HUES6 (cell line): Measurements from ENCODE around the gene RFX1.
A peak's percentile ranks its signal among the peaks of the same experiment; 100 is the strongest.

Experiments
- H3K27ac ChIP-seq: 2 replicates; pipeline ENCODE4 v1.7.0; 2013; ENCODE audit warnings: low read depth, mild to moderate bottlenecking, low read length, inconsistent platforms
- H3K27me3 ChIP-seq: 2 replicates; pipeline ENCODE4 v1.6.1; 2013; ENCODE audit warnings: low read length; ENCODE audit not compliant: control insufficient read depth, insufficient read depth
- H3K36me3 ChIP-seq: 2 replicates; pipeline ENCODE4 v1.6.1; 2013; ENCODE audit warnings: low read length; ENCODE audit not compliant: control insufficient read depth, insufficient read depth
- H3K4me1 ChIP-seq: 2 replicates; pipeline ENCODE4 v1.6.1; 2013; ENCODE audit warnings: low read length; ENCODE audit not compliant: control insufficient read depth, insufficient read depth
- H3K4me3 ChIP-seq: 2 replicates; pipeline ENCODE4 v1.5.1; 2013; ENCODE audit warnings: low read depth, low read length
- H3K9ac ChIP-seq: one replicate; pipeline ENCODE4 v1.6.1; 2013; ENCODE audit warnings: mild to moderate bottlenecking, low read length
- H3K9me3 ChIP-seq: 2 replicates; pipeline ENCODE4 v1.6.1; 2013; ENCODE audit warnings: low read depth, low read length; ENCODE audit not compliant: control insufficient read depth, insufficient read depth

Gene RFX1

DNA sequence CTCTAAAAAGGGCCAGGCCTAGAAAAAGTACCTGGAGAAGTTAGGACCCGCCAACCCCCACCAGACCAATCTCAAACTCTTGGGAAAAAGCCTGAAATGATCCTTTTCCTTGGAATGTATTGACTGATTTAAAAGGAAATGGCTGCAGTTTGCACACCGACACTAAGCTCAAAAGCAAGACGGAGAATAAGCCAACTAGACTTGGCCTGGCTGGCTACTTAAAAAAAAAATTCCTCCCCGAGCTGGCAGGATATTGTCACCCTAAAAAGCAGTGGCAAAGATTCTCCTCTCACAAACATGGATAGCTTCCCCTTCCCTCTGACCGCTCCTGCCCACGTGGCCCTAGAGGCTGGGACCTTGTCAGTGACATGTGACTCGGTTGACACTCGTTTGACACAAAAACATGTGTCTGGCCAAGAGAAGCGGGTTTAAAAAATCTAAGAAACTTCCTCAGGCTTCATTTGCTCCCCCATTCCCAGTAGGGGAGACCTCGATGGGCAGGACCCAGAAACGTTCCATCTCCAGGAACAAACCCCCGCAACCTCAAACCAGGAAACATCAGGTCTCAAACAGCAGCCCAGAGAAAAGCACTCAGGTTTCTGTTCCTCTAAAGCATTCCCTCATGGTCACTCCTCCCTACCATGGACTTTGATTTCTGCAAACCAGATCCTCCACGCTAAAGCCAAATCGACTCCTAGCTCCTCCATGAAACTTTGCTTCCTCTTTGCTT lies 1.3 kb downstream of the RFX1 start:
- Histone ChIP-seq H3K27me3 (no peaks in the 10 kb centered on the region), H3K36me3 (no peaks in the 10 kb centered on the region), H3K4me3 (0 out of 2 replicates have a peak overlapping the region, but pooled peaks have one; percentile 44), H3K27ac (no peak overlapping the region), H3K9ac (no peak overlapping the region), H3K9me3 (no peaks in the 10 kb centered on the region), H3K4me1 (0 out of 2 replicates have a peak, but pooled peaks cover 4% of the 10 kb centered on the region)

DNA sequence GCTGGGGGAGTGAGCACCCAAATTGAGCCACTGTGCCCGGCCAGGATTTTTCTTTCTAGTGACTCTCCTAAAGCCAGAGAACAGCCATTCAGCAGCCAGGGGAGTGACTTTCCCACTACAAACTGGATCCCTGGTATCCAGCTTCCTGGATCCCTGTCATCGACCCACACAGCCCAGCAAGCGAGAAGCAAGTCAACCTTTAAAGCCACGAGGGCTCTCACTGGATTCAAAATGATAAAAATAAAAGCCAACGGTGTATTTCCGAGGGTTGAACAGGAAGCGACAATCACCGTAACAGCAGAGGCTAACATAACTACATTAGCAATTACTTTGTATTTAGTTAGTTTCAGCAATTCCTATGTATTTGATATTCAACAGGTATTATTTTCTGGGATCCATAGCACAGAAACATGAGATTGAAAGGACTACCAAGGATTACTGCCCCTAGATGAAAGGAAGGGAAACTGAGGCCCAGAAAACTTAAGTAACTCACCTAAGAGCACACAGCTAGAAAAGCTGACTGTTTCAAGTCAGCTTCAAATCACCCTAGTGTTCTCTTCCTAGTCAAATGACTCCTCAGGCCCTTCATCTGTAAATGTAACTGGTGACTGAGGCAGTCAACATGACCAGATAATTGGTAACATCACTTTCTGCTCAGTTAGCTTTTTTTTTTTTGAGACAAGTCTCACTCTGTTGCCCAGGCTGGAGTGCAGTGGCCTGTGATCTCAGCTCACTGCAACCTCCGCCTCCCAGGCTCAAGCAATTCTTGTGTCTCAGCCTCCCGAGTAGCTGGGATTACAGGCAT lies 2.7 kb downstream of the RFX1 start:
- no peak overlapping the region for H3K27ac ChIP-seq
- no peaks in the 10 kb centered on the region for H3K27me3 ChIP-seq
- H3K4me1 ChIP-seq = 0 out of 2 replicates have a peak, but pooled peaks cover 4% of the 10 kb centered on the region
- no peaks in the 10 kb centered on the region; the same call in 1 of the 2 replicates for H3K36me3 ChIP-seq
- H3K4me3 ChIP-seq = no peak overlapping the region
- peaks cover 9% of the 10 kb centered on the region for H3K9me3 ChIP-seq
- H3K9ac ChIP-seq = no peak overlapping the region

DNA sequence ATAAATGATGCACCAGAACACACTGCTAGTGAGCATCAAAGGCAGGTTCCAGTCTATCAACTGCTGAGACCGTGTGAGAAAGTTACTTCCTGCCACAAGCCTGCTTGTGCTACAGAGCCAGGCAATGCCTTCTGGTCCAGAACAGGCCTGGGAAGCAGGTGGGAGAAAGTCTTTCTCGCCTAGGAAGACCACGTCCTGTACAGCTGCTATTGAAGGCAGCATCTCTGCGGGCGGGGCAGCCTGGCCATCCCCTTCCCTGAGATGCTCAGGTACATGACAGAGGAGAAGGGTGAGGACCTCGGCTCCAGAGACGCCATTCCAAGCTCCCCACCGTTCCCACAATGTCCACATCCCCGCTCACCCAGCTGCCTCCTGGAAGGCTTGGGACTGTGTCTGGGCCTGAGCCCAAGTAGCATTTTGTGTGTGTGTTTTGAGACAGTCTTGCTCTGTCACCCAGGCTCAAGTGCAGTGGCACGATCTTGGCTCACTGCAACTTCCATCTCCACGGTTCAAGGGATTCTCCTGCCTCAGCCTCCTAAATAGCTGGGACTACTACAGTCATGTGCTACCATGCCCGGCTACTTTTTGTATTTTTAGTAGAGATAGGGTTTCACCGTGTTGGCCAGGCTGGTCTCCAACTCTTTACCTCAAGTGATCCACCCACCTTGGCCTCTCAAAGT lies 3.4 kb downstream of the RFX1 start:
- H3K27me3 ChIP-seq = no peaks in the 10 kb centered on the region
- H3K4me1 ChIP-seq = 0 out of 2 replicates have a peak, but pooled peaks cover 4% of the 10 kb centered on the region
- H3K9ac ChIP-seq = no peak overlapping the region
- no peak overlapping the region for H3K27ac ChIP-seq
- H3K4me3 ChIP-seq = no peak overlapping the region
- peaks cover 12% of the 10 kb centered on the region for H3K9me3 ChIP-seq
- H3K36me3 ChIP-seq = no peaks in the 10 kb centered on the region; the same call in 1 of the 2 replicates

DNA sequence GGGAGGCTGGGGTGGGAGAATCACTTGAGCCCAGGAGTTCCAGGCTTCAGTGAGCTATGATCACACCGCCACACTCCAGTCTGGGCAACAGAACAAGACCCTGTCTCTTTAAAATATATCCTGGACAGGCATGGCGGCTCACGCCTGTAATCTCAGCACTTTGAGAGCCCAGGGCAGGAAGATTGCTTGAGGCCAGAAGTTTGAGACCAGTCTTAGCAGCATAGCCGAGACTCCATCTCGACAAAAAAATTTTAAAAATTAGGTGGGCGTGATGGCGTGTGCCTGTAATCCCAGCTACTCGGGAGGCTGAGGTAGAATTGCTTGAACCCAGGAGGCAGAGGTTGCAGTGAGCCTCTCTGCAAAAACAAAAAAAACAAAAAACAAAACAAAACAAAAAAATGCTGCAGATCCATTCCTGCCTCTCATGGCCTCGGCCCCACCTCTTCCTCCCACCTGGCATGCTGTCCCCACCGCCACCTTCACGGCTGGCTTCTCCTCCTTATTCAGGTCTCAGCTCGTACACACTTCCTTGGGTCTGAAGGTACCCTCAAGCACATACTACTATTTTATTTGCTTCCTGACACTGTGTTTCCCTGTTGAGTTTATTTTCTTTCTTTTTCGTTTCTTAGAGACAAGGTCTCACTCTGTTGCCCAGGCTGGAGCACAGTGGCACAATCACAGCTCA lies 5.3 kb downstream of the RFX1 start:
- 0 out of 2 replicates have a peak, but pooled peaks cover 4% of the 10 kb centered on the region for H3K4me1 ChIP-seq

DNA sequence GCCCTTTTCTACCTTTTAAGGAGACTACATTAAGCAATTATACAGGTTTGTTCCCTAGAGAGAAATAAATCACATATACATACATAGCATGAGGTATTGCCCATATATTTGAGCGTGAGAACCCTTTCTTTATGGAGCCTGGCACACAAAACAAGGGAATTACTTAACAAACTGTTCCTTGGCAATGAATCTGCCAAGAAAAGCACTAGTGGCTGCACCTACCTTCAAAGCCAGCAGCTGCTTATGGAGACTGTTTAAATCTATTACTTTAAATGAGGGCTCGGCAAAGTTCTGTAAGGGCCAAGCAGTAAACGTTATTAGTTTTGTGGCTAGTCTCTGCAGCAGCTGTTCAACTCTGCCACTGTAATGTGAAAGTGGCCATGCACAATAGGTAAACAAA lies 7.0 kb downstream of the RFX1 start:
- Histone ChIP-seq H3K36me3 (no peaks in the 10 kb centered on the region; the same call in 1 of the 2 replicates), H3K27ac (no peak overlapping the region), H3K4me3 (no peak overlapping the region), H3K9ac (no peak overlapping the region), H3K27me3 (no peaks in the 10 kb centered on the region), H3K4me1 (0 out of 2 replicates have a peak, but pooled peaks cover 4% of the 10 kb centered on the region), H3K9me3 (peaks cover 12% of the 10 kb centered on the region)

More for the DNA sequence above, 5.3 kb downstream of the RFX1 start:
- Histone ChIP-seq H3K27ac (no peak overlapping the region), H3K4me3 (no peak overlapping the region), H3K36me3 (no peaks in the 10 kb centered on the region; the same call in 1 of the 2 replicates), H3K9me3 (peaks cover 12% of the 10 kb centered on the region), H3K9ac (no peak overlapping the region), H3K27me3 (no peaks in the 10 kb centered on the region)

DNA sequence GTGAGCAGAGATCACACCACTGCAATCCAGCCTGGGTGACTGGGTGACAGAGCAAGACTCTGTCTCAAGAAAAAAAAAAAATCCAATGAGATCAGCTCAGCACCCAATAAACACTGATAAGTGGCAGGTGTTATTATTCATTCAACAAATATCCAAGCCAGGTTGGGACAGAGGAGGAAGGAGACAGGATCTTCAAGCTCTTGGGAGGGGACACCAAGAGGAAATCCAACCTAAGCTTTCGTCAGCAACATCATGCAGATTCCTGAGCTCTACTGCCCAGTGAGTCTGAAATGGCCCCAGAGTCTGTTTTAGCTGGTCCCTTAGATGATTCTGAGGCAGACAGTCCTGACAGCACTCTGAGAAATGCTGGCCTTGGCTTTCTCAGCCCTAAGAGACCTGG lies 7.7 kb downstream of the RFX1 start:
- Histone ChIP-seq H3K27me3 (no peaks in the 10 kb centered on the region), H3K9me3 (peaks cover 12% of the 10 kb centered on the region), H3K27ac (no peak overlapping the region), H3K36me3 (no peaks in the 10 kb centered on the region; the same call in 1 of the 2 replicates), H3K9ac (no peak overlapping the region), H3K4me3 (no peak overlapping the region), H3K4me1 (0 out of 2 replicates have a peak, but pooled peaks cover 4% of the 10 kb centered on the region)

DNA sequence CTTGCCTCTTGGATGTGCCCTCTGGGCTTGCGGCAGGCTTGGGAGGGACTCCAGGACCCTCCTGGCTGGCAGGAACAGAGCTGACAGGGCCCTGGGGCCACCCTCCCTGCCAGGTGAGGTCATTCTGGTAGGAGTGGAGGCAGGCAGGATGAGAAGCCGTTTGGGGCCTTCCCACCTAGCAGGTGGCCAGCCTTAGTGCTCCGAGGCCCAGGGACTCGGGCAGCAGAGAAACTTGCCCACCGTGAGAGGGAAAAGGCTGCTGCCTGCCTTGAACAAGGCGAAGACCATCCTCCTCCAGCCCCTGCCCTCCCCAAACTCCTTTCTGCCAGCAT lies 8.5 kb downstream of the RFX1 start:
- no peak overlapping the region for H3K27ac ChIP-seq

DNA sequence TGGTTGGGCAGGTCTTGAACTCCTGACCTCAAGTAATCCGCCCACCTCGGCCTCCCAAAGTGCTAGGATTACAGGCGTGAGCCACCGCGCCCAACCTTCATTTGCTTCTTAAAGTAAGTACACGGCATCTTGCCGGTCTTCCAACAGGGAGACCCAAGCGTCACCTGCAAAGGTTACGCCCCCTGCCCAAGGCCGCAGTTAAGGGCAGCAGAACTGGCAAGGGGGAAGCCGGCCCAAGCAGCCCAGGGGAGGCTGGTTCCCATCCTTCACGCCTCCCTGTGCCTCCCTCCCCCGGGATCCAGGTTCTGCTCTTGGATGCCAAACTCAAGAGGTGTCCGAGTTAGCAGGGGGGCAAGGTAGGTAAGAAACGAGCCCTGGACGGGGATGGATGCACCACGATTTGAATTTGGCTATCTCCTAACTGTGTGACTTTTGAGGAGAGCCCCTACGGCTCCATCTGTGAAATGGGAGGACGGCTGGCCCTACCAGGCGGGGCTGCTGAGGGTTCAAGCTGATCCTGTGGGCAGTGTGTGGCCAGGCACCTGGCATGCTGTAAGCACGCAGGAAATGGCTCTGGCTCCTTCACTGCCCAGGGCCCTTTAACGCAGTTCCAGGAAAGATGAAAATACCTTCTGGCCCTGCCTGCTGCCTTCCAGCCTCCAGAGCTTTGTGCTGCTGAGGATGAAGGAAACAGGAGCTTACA lies 9.0 kb downstream of the RFX1 start:
- no peak overlapping the region for H3K9ac ChIP-seq
- no peak overlapping the region for H3K27ac ChIP-seq
- H3K9me3 ChIP-seq = peaks cover 12% of the 10 kb centered on the region
- peaks cover 6% of the 10 kb centered on the region for H3K36me3 ChIP-seq
- no peak overlapping the region for H3K4me3 ChIP-seq
- H3K27me3 ChIP-seq = no peaks in the 10 kb centered on the region
- no peaks in the 10 kb centered on the region for H3K4me1 ChIP-seq

More for the DNA sequence above, 8.5 kb downstream of the RFX1 start:
- Histone ChIP-seq H3K36me3 (peaks cover 2% of the 10 kb centered on the region), H3K27me3 (no peaks in the 10 kb centered on the region), H3K9ac (no peak overlapping the region), H3K4me3 (no peak overlapping the region), H3K4me1 (no peaks in the 10 kb centered on the region), H3K9me3 (peaks cover 12% of the 10 kb centered on the region)

DNA sequence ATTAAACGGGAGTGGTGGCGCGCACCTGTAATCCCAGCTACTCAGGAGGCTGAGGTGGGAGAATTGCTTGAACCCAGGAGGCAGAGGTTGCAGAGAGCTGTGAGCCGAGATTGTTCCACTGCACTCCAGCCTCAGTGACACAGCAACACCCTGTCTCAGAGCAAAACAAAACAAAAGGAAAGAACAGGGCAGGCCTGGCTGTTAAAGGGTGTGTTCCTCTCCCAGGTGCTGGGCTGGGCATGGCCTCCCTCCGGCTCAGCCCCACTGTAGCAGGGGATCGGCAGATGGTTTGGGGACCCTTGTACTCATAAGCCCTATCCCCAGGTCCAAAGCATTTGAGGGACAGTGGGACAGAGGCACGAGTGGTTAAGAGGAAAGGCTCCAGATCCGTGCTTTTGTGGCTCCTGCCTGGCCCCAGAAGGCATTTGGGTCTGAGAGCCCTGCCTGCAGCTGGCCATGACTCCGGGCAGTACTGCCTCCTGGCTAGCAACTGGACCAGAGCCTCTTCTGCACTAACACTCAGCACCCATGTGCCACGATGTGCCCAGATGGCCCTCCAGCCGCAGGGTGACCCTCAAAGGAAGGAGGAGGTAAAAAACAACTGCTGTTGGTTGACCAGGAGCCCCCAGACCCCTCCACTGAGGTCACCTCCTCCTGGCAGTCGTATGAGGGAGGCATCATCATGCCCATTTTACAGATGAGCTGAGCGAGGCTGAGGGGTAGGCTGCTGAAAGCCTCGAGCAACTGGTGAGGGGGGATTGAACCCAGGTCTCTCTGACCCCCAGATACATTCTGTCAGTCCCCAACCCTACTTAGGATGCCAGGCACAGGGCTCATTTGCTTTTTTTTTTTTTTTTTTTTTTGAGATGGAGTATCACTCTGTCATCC lies 10.0 kb downstream of the RFX1 start:
- H3K36me3 ChIP-seq = peaks cover 9% of the 10 kb centered on the region
- no peak overlapping the region for H3K27ac ChIP-seq
- peaks cover 12% of the 10 kb centered on the region for H3K9me3 ChIP-seq
- no peaks in the 10 kb centered on the region for H3K27me3 ChIP-seq
- no peak overlapping the region for H3K9ac ChIP-seq
- no peak overlapping the region for H3K4me3 ChIP-seq
- H3K4me1 ChIP-seq = no peaks in the 10 kb centered on the region
